HG03060 (cell line): ENCODE results near the gene RPL7A.
"Not testable (repeated sequence)": the region's sequence is repeated elsewhere in the genome, so short reads cannot be mapped to it uniquely, and the experiment has no call there.

Source experiments
- ATAC-seq: cut with Tn5 transposase; IDR thresholded peaks from one replicate; pipeline ENCODE4 v1.9.1; 2021; ENCODE audit warnings: low read depth, moderate number of reproducible peaks; ENCODE audit not compliant: unreplicated experiment

The RPL7A gene

DNA sequence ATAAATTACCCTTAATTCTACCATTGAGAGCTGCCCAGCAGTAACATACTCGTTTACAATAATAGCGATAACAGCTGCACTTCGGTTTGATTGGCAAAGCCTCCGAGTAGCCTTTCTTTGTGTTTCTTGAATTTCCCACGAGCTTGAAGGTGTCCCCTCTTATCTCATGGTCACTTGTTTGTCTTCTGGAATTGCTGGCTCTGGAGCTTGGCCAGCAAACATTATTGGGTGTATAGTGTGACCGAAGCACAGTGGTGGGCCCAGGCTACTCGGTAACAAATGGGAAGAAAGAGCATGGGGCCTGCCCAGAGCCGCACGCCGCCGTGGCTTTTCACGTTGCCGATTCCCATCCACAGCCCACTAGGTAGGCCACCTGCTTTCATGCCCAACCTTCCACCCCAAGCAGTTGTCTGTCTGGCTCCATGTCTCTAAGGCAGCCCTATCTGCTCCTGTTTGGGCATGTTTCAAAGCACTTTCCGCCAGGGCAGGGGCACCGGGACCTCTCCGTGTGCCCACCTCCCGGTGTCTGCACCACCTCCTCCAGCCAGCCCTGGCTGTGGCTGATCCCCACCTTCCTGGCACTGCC is 36.8 kb downstream of the RPL7A start:
- no peak for ATAC-seq

DNA sequence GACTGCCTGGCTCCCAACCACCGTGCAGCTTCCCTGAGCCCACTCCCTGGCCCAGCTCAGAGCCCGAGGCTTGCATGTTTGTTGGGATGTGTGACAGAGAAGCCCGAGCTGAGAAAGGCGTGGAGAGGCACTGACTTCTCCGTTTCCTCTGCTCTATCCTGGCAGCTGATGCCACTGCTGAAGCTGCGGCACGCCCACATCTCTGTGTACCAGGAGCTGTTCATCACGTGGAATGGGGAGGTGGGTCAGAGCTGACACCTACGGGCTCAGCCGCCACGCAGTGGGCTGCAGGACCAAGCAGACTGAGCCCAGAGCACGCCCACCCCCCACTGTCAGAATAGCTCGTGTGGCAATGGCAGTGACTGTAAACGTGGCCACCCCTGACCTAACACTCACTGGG is 37.4 kb downstream of the RPL7A start:
- ATAC-seq: no peak

DNA sequence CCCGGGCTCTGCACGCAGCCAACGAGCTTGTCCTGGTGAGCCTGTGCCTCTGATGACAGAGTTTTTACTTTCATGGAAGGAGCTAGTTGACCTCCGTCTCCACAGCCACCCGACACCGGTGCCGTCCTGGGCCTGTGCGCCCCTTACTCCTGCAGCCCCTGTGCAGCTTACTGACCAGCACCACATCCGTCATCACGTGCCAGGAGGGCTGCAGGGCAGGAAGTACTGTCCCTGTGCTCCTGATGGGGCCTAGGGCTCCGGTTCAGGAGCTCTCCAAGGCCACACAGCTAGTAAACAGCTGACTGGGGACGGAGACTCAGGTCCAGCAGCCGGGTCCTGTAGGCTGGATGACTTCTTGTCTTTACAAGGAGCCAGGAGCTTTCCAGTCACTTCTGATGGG is 38.3 kb downstream of the RPL7A start:
- no peak for ATAC-seq

- ATAC-seq: no peak
Measured at GRCh38 chr9:133387680-133388079, 39.7 kb downstream of the RPL7A start.

DNA sequence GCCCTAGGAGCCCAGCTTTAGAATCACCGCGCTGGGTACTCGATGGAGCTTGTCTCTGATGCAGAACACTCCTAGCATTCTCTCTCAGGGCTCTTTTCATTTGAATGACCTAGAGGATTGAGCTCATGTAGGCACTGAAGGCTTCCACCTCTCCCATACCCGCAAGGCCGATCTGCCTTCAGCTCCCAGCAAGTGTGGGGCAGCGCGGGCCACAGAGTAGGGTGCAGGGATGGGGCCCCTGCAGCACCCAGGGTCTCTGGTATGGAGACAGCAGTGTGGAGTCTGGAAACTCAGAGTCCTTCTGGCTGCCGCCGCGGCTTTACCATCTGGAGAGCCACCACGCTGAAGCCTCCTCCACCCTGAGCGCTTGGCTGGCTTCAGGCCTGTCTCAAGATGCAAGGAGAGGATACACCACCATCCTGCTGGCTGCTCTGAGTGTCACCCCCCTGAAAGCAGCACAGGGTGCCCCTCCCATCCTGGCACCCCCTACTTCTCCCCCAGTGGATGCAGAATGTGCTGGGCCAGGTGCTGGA is 41.1 kb downstream of the RPL7A start:
- ATAC-seq: no peak

GRCh38 chr9:133389562-133389961 is 41.5 kb downstream of the RPL7A start:
- no peak for ATAC-seq

GRCh38 chr9:133390713-133391112 is 42.7 kb downstream of the RPL7A start:
- no peak for ATAC-seq

GRCh38 chr9:133391449-133391848 is 43.4 kb downstream of the RPL7A start:
- ATAC-seq: not testable (repeated sequence)

DNA sequence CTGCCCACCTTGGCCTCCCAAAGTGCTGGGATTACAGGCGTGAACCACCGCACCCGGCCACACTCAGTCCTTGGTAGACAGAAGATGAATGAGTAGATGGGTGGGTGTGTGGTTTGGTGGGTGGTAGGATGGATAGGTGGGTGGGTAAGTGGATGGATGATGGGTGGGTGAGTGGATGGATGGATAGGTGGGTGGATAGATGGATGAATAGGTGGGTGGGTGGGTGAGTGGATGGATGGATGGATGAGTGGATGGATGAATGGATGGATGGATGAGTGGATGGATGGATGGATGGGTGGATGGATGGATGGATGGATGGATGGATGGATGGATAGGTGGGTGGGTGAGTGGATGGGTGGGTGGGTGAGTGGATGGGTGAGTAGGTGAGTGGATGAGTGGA is 44.3 kb downstream of the RPL7A start:
- not testable (repeated sequence) for ATAC-seq

GRCh38 chr9:133393399-133393798 is 45.4 kb downstream of the RPL7A start:
- no peak for ATAC-seq

DNA sequence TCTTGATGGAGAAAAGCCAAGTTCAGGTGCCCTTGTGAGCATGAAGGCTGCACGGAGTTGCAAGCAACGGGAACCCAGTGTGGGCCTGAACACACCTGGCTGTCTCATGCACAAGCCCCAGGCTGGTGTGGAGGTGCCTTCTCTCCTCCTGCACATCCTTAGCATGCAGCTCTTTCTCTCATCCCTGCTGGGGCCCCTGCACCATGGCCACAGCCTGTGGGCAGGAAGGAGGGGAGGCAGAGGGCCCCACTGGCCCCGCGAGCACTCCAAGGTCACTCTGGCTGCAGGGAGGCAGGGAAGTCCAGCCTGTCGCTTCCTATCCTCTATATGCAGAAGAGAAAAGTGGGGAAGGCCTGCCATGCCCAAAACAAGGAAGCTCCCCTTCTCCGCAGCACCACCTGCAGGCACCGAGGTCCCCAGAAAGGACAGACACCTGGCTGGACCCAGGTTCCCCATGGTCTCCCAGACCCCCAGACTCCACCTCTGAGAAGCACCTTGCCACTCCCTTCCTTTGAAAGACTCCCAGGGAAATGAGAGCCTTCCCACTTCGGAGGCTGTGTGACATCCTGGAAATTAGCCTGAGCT is 46.8 kb downstream of the RPL7A start:
- no peak for ATAC-seq

DNA sequence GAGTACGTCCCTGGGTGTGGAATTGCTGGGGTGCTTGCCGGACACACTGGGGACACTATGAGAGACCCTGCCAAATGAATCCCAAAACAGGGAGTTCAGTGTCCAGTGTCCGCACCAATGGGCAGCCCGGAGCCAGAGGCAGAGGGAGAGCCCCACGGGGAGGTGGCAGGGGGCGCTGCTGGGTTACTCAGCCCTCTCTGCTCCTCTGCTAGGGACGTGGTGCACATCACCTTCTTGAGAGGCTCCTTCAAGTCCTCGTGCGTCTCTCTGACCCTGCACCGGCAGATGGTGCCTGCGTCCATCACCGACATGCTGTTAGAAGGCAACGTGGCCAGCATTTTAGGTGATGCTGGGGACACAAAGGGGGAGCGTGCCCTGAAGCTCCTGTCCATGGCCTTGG is 48.9 kb downstream of the RPL7A start:
- no peak for ATAC-seq

DNA sequence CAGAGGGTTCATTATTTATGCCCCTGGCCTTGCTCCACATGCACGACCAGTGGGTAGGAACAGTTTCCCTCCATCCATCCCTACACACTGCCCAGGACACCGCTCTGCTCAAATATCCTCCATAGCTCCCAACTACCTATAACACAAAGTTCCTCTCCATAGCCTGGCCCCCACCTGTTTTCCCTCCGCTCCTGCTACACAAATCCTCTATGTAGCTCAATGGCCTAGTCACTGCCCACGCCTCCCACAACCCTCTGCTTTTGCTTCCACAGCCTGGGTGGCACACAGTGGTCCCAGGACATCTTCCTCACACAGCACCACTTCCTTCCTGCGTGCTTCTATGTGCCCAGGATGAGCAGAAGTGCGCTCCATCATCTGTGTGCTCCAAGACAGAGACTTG is 49.4 kb downstream of the RPL7A start:
- no peak for ATAC-seq

DNA sequence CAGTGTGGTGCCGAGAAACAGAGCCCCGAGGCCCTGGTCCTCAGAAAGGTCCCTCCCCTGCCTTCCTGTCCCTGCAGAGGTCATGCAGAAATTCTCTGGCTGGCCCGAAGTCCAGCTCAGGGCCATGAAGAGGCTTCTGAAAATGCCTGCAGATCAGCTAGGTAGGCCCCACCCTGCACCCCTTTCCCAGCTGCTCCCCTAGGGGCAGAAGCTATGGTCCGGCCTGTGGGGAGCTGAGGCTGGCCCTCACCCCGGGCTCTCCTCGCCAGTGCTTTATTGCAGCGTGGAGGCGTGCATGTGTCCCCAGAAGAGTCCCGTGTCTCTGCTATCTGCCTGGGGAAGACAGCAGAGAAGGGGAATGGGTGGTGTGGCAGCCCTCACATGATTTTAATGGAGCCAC is 49.9 kb downstream of the RPL7A start:
- no peak for ATAC-seq

- ATAC-seq: no peak
Measured at GRCh38 chr9:133400292-133400691, 52.3 kb downstream of the RPL7A start.
